Measurements from ENCODE around the gene DUOXA1. TPM values are rescaled to one million over a fixed set of nuclear protein-coding genes. Genes with fewer than 3 reads are reported as not detected.

The DUOXA1 gene, protein sequence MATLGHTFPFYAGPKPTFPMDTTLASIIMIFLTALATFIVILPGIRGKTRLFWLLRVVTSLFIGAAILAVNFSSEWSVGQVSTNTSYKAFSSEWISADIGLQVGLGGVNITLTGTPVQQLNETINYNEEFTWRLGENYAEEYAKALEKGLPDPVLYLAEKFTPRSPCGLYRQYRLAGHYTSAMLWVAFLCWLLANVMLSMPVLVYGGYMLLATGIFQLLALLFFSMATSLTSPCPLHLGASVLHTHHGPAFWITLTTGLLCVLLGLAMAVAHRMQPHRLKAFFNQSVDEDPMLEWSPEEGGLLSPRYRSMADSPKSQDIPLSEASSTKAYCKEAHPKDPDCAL
- total RNA-seq: 30.3 and 32.3 TPM in 2 replicates

GRCh38 chr15:45129651-45130129, at the start of gene DUOXA1, which contains the start of gene DUOX1:
TSS of gene DUOXA1 (minus strand) at chr15:45129879. CDS start at chr15:45123014, 6,865 bp downstream.
TSS of gene DUOX1 (plus strand) at chr15:45129994. CDS start at chr15:45131967, 1,973 bp downstream.

GRCh38 chr15:45114076-45114750, 15.5 kb downstream of the DUOXA1 start, which contains the start of the genes DUOX2 and DUOXA2:
TSS of gene DUOX2 (minus strand) at chr15:45114172. CDS start at chr15:45113411, 761 bp downstream.
TSS of gene DUOXA2 (plus strand) at chr15:45114326. CDS start at chr15:45114606, 280 bp downstream.

Other genes with a start within 250 kb of the DUOXA1 start
- not detected in 2 replicates for gene TERB2, start 173.2 kb downstream of the DUOXA1 start, total RNA-seq
- gene SORD, start 106.7 kb downstream of the DUOXA1 start, total RNA-seq: 25.4 and 26.0 TPM in 2 replicates
- gene DUOX2, start 15.7 kb downstream of the DUOXA1 start, total RNA-seq: 1.3 and 1.9 TPM in 2 replicates
- gene DUOXA2, start 15.6 kb downstream of the DUOXA1 start, total RNA-seq: not detected in 2 replicates
- 19.0 and 34.3 TPM in 2 replicates for gene DUOX1, start 115 bp upstream of the DUOXA1 start, total RNA-seq
- 1.5 and 1.7 TPM in 2 replicates for gene SHF, start 58.1 kb upstream of the DUOXA1 start, total RNA-seq
- not detected in 2 replicates for gene SLC28A2, start 122.4 kb upstream of the DUOXA1 start, total RNA-seq
- 2.6 and 4.1 TPM in 2 replicates for gene GATM, start 248.7 kb upstream of the DUOXA1 start, total RNA-seq

Data from tracheal epithelial cell (primary cell).